Brain microvascular endothelial cell (primary cell): ENCODE data around the gene GRIK5.
"Not testable (repeated sequence)": the region's sequence is repeated elsewhere in the genome, so short reads cannot be mapped to it uniquely, and the experiment has no call there.

Experiments used
- DNase-seq: peaks from one replicate; pipeline ENCODE4 v3.0.0-alpha.2; 2020
- H3K27ac ChIP-seq: fragments of 250-450 bp; sonication (Bioruptor Pico); 2 replicates; pipeline ENCODE4 v1.5.1; 2020; ENCODE audit warnings: mild to moderate bottlenecking, moderate library complexity
- H3K27me3 ChIP-seq: fragments of 250-450 bp; sonication (Bioruptor Pico); replicated peaks from 2 replicates; pipeline ENCODE4 v1.5.1; 2020; ENCODE audit warnings: mild to moderate bottlenecking
- H3K36me3 ChIP-seq: fragments of 250-450 bp; sonication (Bioruptor Pico); replicated peaks from 2 replicates; pipeline ENCODE4 v1.5.1; 2020; ENCODE audit warnings: mild to moderate bottlenecking
- H3K4me3 ChIP-seq: 2 replicates; pipeline ENCODE4 v1.5.1; 2011; ENCODE audit warnings: low read depth, mild to moderate bottlenecking, control low read depth, low read length, moderate library complexity
- in situ Hi-C: cut with HindIII; loops from 2 replicates; pipeline ENCODE4 v1.10.0; 2017; ENCODE audit warnings: low sequenced_read_pairs, low pct_ligation_motif_present
- TF ChIP-seq, protein P1 (sequence below): IDR thresholded peaks from 2 replicates; pipeline ENCODE4 v1.5.1; 2011; ENCODE audit warnings: low read depth, mild to moderate bottlenecking, moderate library complexity, low read length, control low read depth, inconsistent platforms; ENCODE audit errors: missing control alignments

Gene GRIK5

DNA sequence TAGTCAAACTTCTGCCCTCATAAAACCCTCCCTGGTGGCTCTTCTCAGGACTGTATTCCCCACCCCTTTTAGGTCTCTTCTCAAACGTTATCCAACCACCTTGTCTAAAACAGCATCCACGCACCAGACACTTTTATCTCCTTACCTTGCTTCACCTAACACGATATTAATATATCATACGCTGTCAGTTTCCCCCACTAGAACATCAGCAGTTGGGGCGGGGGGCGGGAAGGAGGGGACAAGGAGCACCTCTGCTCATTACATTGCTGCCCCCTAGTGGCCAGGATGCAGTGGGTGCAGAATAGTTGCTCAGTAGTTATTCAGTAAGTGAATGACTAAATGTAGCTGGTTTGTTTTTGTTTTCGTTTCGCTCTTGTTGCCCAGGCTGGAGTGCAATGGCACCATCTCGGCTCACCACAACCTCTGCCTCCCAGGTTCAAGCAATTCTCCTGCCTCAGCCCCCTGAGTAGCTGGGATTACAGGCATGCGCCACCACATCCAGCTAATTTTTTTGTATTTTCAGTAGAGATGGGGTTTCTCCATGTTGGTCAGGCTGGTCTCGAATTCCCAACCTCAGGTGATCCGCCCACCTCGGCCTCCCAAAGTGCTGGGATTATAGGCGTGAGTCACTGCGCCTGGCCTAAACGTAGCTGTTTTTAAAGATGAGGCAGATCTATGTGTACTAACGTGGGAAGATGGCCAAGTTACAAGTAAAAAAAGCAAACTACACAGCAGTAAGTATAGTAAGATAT is 35.2 kb downstream of the GRIK5 start:
- not testable (repeated sequence) for H3K27ac ChIP-seq

DNA sequence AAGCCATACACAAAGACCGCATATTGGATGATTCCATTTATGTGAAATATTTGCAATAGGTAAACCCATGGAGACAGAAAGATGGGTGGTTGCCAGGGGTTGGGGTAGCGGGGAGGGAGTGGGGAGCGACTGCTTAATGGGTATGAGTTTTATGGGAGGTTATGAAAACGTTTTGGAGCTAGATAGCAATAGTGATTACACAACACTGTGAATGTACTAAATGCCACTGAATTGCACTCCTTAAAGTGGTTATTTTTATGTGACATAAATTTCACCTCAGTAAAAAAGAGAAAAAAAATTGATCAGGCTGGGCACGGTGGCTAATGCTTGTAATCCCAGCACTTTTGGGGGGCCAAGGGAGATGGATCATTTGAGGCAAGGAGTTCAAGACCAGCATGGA is 36.6 kb downstream of the GRIK5 start:
- H3K27me3 ChIP-seq = no peaks in the 10 kb centered on the region
- no peak overlapping the region for H3K4me3 ChIP-seq
- H3K27ac ChIP-seq = no peak overlapping the region
- no peak for DNase-seq
- TF ChIP-seq, protein P1, sequence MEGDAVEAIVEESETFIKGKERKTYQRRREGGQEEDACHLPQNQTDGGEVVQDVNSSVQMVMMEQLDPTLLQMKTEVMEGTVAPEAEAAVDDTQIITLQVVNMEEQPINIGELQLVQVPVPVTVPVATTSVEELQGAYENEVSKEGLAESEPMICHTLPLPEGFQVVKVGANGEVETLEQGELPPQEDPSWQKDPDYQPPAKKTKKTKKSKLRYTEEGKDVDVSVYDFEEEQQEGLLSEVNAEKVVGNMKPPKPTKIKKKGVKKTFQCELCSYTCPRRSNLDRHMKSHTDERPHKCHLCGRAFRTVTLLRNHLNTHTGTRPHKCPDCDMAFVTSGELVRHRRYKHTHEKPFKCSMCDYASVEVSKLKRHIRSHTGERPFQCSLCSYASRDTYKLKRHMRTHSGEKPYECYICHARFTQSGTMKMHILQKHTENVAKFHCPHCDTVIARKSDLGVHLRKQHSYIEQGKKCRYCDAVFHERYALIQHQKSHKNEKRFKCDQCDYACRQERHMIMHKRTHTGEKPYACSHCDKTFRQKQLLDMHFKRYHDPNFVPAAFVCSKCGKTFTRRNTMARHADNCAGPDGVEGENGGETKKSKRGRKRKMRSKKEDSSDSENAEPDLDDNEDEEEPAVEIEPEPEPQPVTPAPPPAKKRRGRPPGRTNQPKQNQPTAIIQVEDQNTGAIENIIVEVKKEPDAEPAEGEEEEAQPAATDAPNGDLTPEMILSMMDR = no peak
- in situ Hi-C loops = no loop called here
- no peaks in the 10 kb centered on the region for H3K36me3 ChIP-seq

More for the DNA sequence above, 35.2 kb downstream of the GRIK5 start:
- H3K27me3 ChIP-seq, in situ Hi-C loops, H3K4me3 ChIP-seq, H3K36me3 ChIP-seq: not testable (repeated sequence)
- peak; percentile 57 for DNase-seq
- TF ChIP-seq, protein P1 = peak; percentile 90

DNA sequence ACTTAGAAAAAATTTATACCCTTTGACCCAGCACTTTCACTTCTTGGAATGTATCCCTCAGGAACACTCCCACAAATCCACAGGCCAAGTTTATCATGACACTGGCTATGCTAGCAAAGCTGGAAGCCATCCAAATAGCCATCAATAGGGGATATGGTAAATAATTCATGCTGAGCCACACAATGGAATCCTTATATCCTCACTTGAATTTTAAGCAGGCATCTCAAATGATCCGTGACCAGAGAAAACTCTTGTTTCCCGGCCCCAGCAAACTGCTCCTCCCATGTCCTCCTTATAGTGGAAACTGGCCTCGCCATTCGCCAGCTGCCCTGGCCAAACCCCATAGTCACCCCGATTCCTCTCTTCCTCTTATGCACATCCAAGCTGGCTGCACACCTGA is 37.6 kb downstream of the GRIK5 start:
- H3K4me3 ChIP-seq = no peak overlapping the region
- H3K27me3 ChIP-seq = no peaks in the 10 kb centered on the region
- no peaks in the 10 kb centered on the region for H3K36me3 ChIP-seq
- no peak for DNase-seq
- in situ Hi-C loops = no loop called here
- TF ChIP-seq, protein P1 = no peak
- H3K27ac ChIP-seq = no peak overlapping the region

DNA sequence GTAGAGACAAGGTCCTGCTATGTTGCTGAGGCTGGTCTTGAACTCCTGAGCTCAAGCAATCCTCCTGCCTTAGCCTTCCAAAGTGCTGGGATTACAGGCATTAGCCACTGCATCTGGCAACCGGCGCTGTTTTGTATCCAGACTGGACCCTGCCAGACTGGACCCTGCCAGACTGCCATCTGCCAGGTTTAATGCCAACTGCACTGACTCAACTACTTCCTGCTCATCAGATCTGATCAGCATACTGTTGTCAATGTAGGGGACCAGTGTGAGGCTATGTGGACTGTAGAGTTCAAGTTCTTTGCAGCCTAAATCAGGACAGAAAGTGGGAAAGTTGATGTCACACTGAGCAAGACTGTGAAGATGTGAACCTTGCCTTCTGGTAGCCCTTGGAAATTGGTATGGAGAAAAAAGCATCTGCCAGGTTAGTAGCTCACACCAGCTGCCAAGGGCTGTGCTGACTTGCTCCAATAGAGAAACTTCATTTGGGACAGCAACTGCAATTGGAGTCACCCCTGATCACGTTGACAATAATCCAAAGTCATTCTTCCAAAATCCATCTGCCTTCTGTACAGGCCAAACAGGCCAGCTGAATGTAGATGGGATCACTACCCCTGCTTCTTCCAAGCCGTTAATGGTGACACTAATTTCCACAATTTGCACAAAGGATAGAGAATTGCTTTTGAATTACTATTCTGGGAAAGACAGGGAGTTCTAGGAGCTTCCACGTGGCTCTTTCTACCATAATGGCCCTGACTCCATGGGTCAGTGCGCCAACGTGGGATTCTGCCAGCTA is 39.2 kb downstream of the GRIK5 start:
- in situ Hi-C loops = no loop called here
- Histone ChIP-seq H3K36me3 (no peaks in the 10 kb centered on the region), H3K27ac (no peak overlapping the region), H3K27me3 (no peaks in the 10 kb centered on the region), H3K4me3 (no peak overlapping the region)
- no peak for DNase-seq
- TF ChIP-seq, protein P1 = no peak

DNA sequence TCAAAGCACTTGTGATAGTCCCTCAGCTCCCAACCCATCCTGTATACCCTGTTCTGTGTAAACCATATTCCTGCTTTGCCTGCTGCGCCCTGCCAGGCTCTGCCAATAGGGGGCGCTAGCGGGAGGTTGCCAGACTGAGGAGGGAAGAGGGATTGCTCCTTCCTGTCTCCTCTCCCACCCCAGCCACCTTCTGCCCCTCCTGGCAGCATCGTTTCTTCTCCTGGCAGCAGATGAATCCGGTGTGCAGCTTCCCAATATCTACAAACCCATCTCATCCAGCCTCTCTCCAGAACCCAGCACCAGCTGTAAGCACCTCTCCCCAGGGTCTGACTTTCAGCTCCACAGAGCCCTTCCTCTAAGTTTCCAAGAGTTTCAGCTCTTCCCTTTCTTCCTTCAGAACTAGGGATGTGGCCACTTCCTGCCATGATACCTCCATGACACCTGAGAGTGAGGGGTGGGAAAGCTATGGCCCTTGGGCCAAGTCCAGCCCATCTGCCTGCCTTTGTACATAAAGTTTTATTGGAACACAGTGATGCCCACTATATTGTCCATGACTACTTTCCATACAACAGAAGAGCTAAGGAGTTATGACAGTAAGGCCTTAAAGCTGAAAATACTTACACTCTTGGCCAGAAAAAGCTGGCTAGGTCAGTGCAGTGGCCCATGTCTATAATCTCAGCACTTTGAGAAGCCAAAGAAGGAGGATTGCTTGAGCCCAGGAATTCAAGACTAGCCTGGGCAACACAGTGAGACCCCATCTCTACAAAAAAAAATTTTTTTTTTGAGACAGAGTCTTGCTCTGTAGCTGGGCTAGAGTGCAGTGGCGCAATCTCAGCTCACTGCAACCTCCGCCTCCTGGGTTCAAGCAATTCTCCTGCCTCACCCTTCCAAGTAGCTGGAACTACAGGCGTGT is 41.4 kb downstream of the GRIK5 start:
- no peak for DNase-seq
- Histone ChIP-seq H3K27me3 (no peaks in the 10 kb centered on the region), H3K27ac (no peak overlapping the region), H3K4me3 (no peak overlapping the region), H3K36me3 (no peaks in the 10 kb centered on the region)
- TF ChIP-seq, protein P1 = peak; percentile 74
- in situ Hi-C loops = no loop called here
